HEK293T (cell line): Measurements from ENCODE around the gene PLSCR5.

Source experiments
- ARNT ChIP-seq: fragments of 450-650 bp; IDR thresholded peaks from 2 replicates; pipeline ENCODE4 v1.6.1; 2017; ENCODE audit warnings: mild to moderate bottlenecking
- BHLHE40 ChIP-seq: fragments of 450-650 bp; IDR thresholded peaks from 2 replicates; pipeline ENCODE4 v1.6.1; 2016; ENCODE audit warnings: mild to moderate bottlenecking, moderate library complexity, borderline replicate concordance
- CTBP1 ChIP-seq: fragments of 450-650 bp; IDR thresholded peaks from 2 replicates; pipeline ENCODE4 v1.6.1; 2016; ENCODE audit warnings: borderline replicate concordance
- FOXM1 ChIP-seq: fragments of 450-650 bp; IDR thresholded peaks from 2 replicates; pipeline ENCODE4 v1.6.1; 2017; ENCODE audit warnings: mild to moderate bottlenecking, borderline replicate concordance
- HDGF ChIP-seq: fragments of 450-650 bp; IDR thresholded peaks from 2 replicates; pipeline ENCODE4 v1.6.1; 2017; ENCODE audit warnings: antibody characterized with exemption, borderline replicate concordance
- LEF1 ChIP-seq: fragments of 450-650 bp; IDR thresholded peaks from 2 replicates; pipeline ENCODE4 v1.6.1; 2017; ENCODE audit warnings: mild to moderate bottlenecking, borderline replicate concordance
- SP1 ChIP-seq: fragments of 450-650 bp; IDR thresholded peaks from 2 replicates; pipeline ENCODE4 v1.6.1; 2017
- SUZ12 ChIP-seq: fragments of 450-650 bp; IDR thresholded peaks from 2 replicates; pipeline ENCODE4 v1.6.1; 2016; ENCODE audit warnings: mild to moderate bottlenecking

GRCh38 chr3:146621723-146622122 lies 16.6 kb upstream of the PLSCR5 start:
- TF ChIP-seq ARNT (no peak), HDGF (no peak), SUZ12 (no peak), FOXM1 (no peak), SP1 (no peak), LEF1 (no peak), BHLHE40 (no peak), CTBP1 (no peak)
